Neuronal stem cell (in vitro differentiated cells): Measurements from ENCODE around the gene ARHGAP24.

Experiments
- DNase-seq: peaks from one replicate; pipeline ENCODE4 v3.0.0-alpha.2; 2013; ENCODE audit warnings: low spot score
- H2AFZ ChIP-seq: one replicate; pipeline ENCODE4 v1.6.1; 2013; ENCODE audit warnings: mild to moderate bottlenecking, low read length, inconsistent platforms
- H2AK5ac ChIP-seq: 2 replicates; pipeline ENCODE4 v1.6.1; 2013; ENCODE audit warnings: low read depth, mild to moderate bottlenecking, inconsistent platforms, low read length, moderate library complexity, mixed read lengths
- H2BK120ac ChIP-seq: 2 replicates; pipeline ENCODE4 v1.6.1; 2013; ENCODE audit warnings: low read depth, mild to moderate bottlenecking, inconsistent platforms, low read length, moderate library complexity, mixed read lengths
- H2BK12ac ChIP-seq: one replicate; pipeline ENCODE4 v1.6.1; 2013; ENCODE audit warnings: low read length, inconsistent platforms
- H2BK15ac ChIP-seq: 2 replicates; pipeline ENCODE4 v1.6.1; 2013; ENCODE audit warnings: mild to moderate bottlenecking, low read length, inconsistent platforms, mixed read lengths
- H2BK5ac ChIP-seq: one replicate; pipeline ENCODE4 v1.6.1; 2013; ENCODE audit warnings: inconsistent platforms, mild to moderate bottlenecking, low read length, moderate library complexity
- H3K14ac ChIP-seq: one replicate; pipeline ENCODE4 v1.6.1; 2013; ENCODE audit warnings: low read length, inconsistent platforms
- H3K18ac ChIP-seq: 2 replicates; pipeline ENCODE4 v1.6.1; 2013; ENCODE audit warnings: low read length, inconsistent platforms
- H3K23ac ChIP-seq: 2 replicates; pipeline ENCODE4 v1.6.1; 2013; ENCODE audit warnings: low read depth, mild to moderate bottlenecking, mixed read lengths, low read length, inconsistent platforms; ENCODE audit not compliant: poor library complexity
- H3K27ac ChIP-seq: replicated peaks from 3 replicates; pipeline ENCODE4 v1.5.1; 2013; ENCODE audit warnings: low read length, inconsistent platforms
- H3K27me3 ChIP-seq, 3 experiments: 2 replicates each; pipeline ENCODE4 v1.6.1; 2013; ENCODE audit warnings: low read length in 3 of 3, mild to moderate bottlenecking in 2 of 3, inconsistent platforms in 1 of 3, low read depth in 1 of 3, mixed read lengths in 1 of 3, moderate library complexity in 1 of 3; ENCODE audit not compliant: control insufficient read depth in 3 of 3, insufficient read depth in 3 of 3
- H3K36me3 ChIP-seq, 2 donors: replicated peaks in 1 of 2; 2 replicates each; pipeline ENCODE4 v1.6.1; 2013; ENCODE audit warnings: low read length in 2 of 2; ENCODE audit not compliant: control insufficient read depth in 2 of 2, insufficient read depth in 2 of 2
- H3K4ac ChIP-seq: 2 replicates; pipeline ENCODE4 v1.6.1; 2013; ENCODE audit warnings: inconsistent platforms, mild to moderate bottlenecking, low read length, moderate library complexity
- H3K4me1 ChIP-seq, 2 donors: 1 replicate in 1 of 2; 2 replicates in 1 of 2; pipeline ENCODE4 v1.6.1; 2013; ENCODE audit warnings: low read length in 2 of 2, low read depth in 1 of 2; ENCODE audit not compliant: control insufficient read depth in 2 of 2, insufficient read depth in 1 of 2
- H3K4me2 ChIP-seq: one replicate; pipeline ENCODE4 v1.6.1; 2013; ENCODE audit warnings: mild to moderate bottlenecking, low read length, inconsistent platforms; ENCODE audit not compliant: insufficient read depth, poor library complexity, severe bottlenecking
- H3K4me3 ChIP-seq, 2 donors: 2 replicates each; pipeline ENCODE4 v1.5.1; 2013; ENCODE audit warnings: low read length in 2 of 2, mild to moderate bottlenecking in 2 of 2, inconsistent platforms in 1 of 2, moderate library complexity in 1 of 2
- H3K79me1 ChIP-seq: one replicate; pipeline ENCODE4 v1.6.1; 2013; ENCODE audit warnings: low read depth, mild to moderate bottlenecking, inconsistent platforms, low read length, moderate library complexity
- H3K9ac ChIP-seq: one replicate; pipeline ENCODE4 v1.6.1; 2013; ENCODE audit warnings: mild to moderate bottlenecking, low read depth, low read length, inconsistent platforms; ENCODE audit not compliant: poor library complexity
- H3K9me3 ChIP-seq, 2 donors: replicated peaks in 1 of 2; 2 replicates each; pipeline versions ENCODE3 to v1.6.1; 2013; ENCODE audit warnings: low read length in 2 of 2, mild to moderate bottlenecking in 2 of 2, inconsistent platforms in 1 of 2, low read depth in 1 of 2, mixed read lengths in 1 of 2, moderate library complexity in 1 of 2; ENCODE audit not compliant: control insufficient read depth in 2 of 2, insufficient read depth in 1 of 2
- H4K8ac ChIP-seq: one replicate; pipeline ENCODE4 v1.6.1; 2013; ENCODE audit warnings: low read depth, mild to moderate bottlenecking, inconsistent platforms, low read length, moderate library complexity
- H4K91ac ChIP-seq: one replicate; pipeline ENCODE4 v1.6.1; 2013; ENCODE audit warnings: low read length, low read depth, mild to moderate bottlenecking, inconsistent platforms; ENCODE audit not compliant: poor library complexity
- WGBS, 2 donors: extraction: QIAGEN DNeasy Blood & Tissue Kit; methylation state at CpG; one replicate each; pipeline ENCODE4 v1.1.7; 2013; ENCODE audit warnings: missing lambda C conversion rate in 2 of 2, mixed read lengths in 1 of 2; ENCODE audit not compliant: insufficient read length in 2 of 2, insufficient replicate concordance in 1 of 2; ENCODE audit errors: extremely low coverage in 2 of 2; 5-methylcytosine and 5-hydroxymethylcytosine counted together

Gene ARHGAP24

GRCh38 chr4:85745939-85746338 is 271.0 kb downstream of the ARHGAP24 start:
- DNase-seq, result no peak
- no peak overlapping the region for H2BK12ac ChIP-seq
- no peak overlapping the region for H4K8ac ChIP-seq
- H3K27ac ChIP-seq, result no peak overlapping the region
- H3K4me2 ChIP-seq, result no peak overlapping the region
- no CpG with 5 or more reads among the region's 3 CpGs for WGBS, 2 donors
- H3K4me1 ChIP-seq, result peaks cover 0 to 2% of the 10 kb centered on the region in 2 donors
- H3K23ac ChIP-seq, result no peak overlapping the region
- H2AK5ac ChIP-seq, result no peak overlapping the region
- H3K4ac ChIP-seq, result no peak overlapping the region
- H2AFZ ChIP-seq, result no peak overlapping the region
- H3K9ac ChIP-seq, result no peak overlapping the region
- no peak overlapping the region for H2BK120ac ChIP-seq
- H3K14ac ChIP-seq, result no peak overlapping the region
- no peak overlapping the region for H3K18ac ChIP-seq
- H3K79me1 ChIP-seq, result peaks cover 2% of the 10 kb centered on the region
- H3K9me3 ChIP-seq, result no peaks in the 10 kb centered on the region
- no peak overlapping the region for H4K91ac ChIP-seq
- no peak overlapping the region for H2BK5ac ChIP-seq
- no peaks in the 10 kb centered on the region for H3K27me3 ChIP-seq
- H2BK15ac ChIP-seq, result no peak overlapping the region
- H3K4me3 ChIP-seq, result no peak overlapping the region
- H3K36me3 ChIP-seq, result no peaks in the 10 kb centered on the region

DNA sequence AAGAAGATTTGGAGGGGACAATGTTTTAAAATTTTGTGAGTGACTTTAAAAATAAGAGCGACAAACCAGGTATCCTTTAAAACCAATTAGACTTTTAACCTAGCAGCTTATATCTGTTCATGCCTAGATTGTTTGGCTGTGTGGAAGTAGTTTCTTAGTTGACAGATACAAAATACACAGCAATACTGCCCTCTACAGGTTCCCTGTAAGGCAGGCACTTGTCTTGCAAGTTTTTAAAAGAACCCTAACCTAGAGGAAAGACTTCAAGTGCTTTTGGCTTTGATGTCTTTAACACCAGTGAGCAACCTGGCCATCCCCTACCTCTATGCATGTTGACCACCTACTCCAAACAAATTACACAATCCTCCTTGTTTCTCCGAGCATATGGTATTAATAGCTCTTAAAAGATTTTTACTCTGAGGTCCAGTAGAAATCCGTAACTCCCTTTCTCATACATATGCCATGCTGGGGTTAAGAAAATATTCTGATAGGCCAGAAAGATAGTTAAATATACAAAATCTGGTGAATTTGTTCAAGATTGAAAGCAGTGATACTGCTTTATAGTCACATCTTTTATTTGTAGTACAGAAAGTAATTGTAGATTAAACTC is 273.0 kb downstream of the ARHGAP24 start:
- Histone ChIP-seq H2BK12ac (no peak overlapping the region), H3K23ac (no peak overlapping the region)

DNA sequence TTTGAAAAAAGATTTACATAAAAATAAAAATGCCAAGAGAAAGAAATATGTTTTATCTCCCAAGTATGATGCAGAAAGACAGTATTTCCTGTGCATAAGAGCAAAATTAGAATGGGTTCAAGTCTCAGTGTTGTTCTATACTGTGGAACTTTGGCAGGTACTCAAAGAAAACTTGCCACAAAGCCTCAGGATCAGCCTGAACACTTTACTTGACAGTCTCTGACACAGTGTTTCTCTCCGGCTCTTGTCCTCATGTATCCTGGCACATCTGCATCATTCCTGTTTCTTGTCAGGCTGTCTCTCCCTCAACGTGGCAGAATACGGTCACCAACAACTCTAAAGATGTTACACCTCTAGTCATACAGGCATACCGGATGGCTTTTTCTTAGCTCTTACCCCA is 273.7 kb downstream of the ARHGAP24 start:
- no peak overlapping the region for H3K9ac ChIP-seq
- H3K36me3 ChIP-seq, result no peaks in the 10 kb centered on the region
- H3K4ac ChIP-seq, result no peak overlapping the region
- no peak overlapping the region for H3K27ac ChIP-seq
- H2BK12ac ChIP-seq, result no peak overlapping the region
- no peak for DNase-seq
- no peak overlapping the region for H3K14ac ChIP-seq
- H3K23ac ChIP-seq, result no peak overlapping the region
- H3K79me1 ChIP-seq, result peaks cover 2% of the 10 kb centered on the region
- no peak overlapping the region for H3K4me3 ChIP-seq
- no peak overlapping the region for H3K18ac ChIP-seq
- no peak overlapping the region for H2BK120ac ChIP-seq
- no peak overlapping the region for H2BK15ac ChIP-seq
- no peaks in the 10 kb centered on the region for H3K27me3 ChIP-seq
- H2AK5ac ChIP-seq, result no peak overlapping the region
- H4K8ac ChIP-seq, result no peak overlapping the region
- H2BK5ac ChIP-seq, result no peak overlapping the region
- H3K4me1 ChIP-seq, result peaks cover 0 to 3% of the 10 kb centered on the region in 2 donors
- no peak overlapping the region for H4K91ac ChIP-seq
- no peak overlapping the region for H2AFZ ChIP-seq
- no peak overlapping the region for H3K4me2 ChIP-seq
- WGBS, 2 donors, result no CpG with 5 or more reads among the region's 4 CpGs
- no peaks in the 10 kb centered on the region for H3K9me3 ChIP-seq

More for the DNA sequence above, 273.0 kb downstream of the ARHGAP24 start:
- no peaks in the 10 kb centered on the region for H3K36me3 ChIP-seq
- H3K79me1 ChIP-seq, result peaks cover 2% of the 10 kb centered on the region
- no peak overlapping the region for H3K4ac ChIP-seq
- no peak overlapping the region for H4K8ac ChIP-seq
- DNase-seq, result peak; percentile 41
- no peak overlapping the region for H3K14ac ChIP-seq
- no peaks in the 10 kb centered on the region for H3K4me1 ChIP-seq
- H2BK5ac ChIP-seq, result no peak overlapping the region
- H3K4me2 ChIP-seq, result no peak overlapping the region
- H2BK120ac ChIP-seq, result no peak overlapping the region
- no CpG with 5 or more reads among the region's 3 CpGs for WGBS, 2 donors
- H2AFZ ChIP-seq, result no peak overlapping the region
- H3K4me3 ChIP-seq, result no peak overlapping the region
- no peak overlapping the region for H2BK15ac ChIP-seq
- no peaks in the 10 kb centered on the region for H3K27me3 ChIP-seq
- H3K9me3 ChIP-seq, result no peaks in the 10 kb centered on the region
- H2AK5ac ChIP-seq, result no peak overlapping the region
- H3K18ac ChIP-seq, result no peak overlapping the region
- no peak overlapping the region for H4K91ac ChIP-seq
- H3K27ac ChIP-seq, result no peak overlapping the region
- no peak overlapping the region for H3K9ac ChIP-seq

DNA sequence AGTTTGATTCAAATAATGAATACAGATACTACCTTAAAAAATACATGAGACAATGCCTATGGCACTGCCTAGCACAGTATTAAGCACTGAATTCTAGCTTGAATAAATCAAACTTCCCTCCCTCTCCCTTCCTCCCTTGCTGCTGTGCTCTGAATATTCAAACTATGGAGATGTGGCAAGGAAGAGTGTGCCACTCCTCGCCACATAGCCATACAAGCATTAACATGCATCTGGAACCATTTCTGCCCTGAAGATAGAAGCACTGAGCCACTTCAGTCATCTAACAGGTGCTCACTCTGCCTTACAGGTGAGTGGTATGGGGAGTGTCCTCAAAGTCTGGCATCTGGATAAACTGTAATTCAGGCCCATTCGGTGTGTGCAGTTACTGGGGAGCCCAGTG is 276.9 kb downstream of the ARHGAP24 start:
- Histone ChIP-seq H3K9me3 (no peaks in the 10 kb centered on the region), H3K4me2 (no peak overlapping the region), H3K27me3 (no peaks in the 10 kb centered on the region), H2BK15ac (no peak overlapping the region), H2BK5ac (no peak overlapping the region), H4K8ac (no peak overlapping the region), H3K4me3 (no peak overlapping the region), H3K9ac (no peak overlapping the region), H3K18ac (no peak overlapping the region), H3K27ac (no peak overlapping the region), H3K79me1 (peaks cover 2% of the 10 kb centered on the region), H2BK120ac (no peak overlapping the region), H3K36me3 (no peaks in the 10 kb centered on the region), H2AFZ (no peak overlapping the region), H4K91ac (no peak overlapping the region), H2BK12ac (no peak overlapping the region), H3K23ac (no peak overlapping the region), H3K4ac (no peak overlapping the region), H3K14ac (no peak overlapping the region), H3K4me1 (peaks cover 0 to 3% of the 10 kb centered on the region in 2 donors), H2AK5ac (no peak overlapping the region)
- WGBS, 2 donors, result no CpG with 5 or more reads among the region's 2 CpGs
- DNase-seq, result no peak
